Fibroblast of mammary gland (primary cell): ENCODE measurements around the gene CEP85.

Experiments used
- DNase-seq: peaks from one replicate; pipeline ENCODE4 v3.0.0-alpha.2; 2010; ENCODE audit warnings: low read depth
- H3K4me3 ChIP-seq: 2 replicates; pipeline ENCODE4 v1.5.1; 2011; ENCODE audit warnings: low read depth, mild to moderate bottlenecking, low read length, moderate library complexity; ENCODE audit not compliant: control insufficient read depth
- CTCF ChIP-seq: conservative IDR thresholded peaks from 2 replicates; pipeline ENCODE4 v1.5.1; 2011; ENCODE audit warnings: low read depth, low read length, inconsistent platforms; ENCODE audit not compliant: control insufficient read depth, insufficient read depth

Gene CEP85

DNA sequence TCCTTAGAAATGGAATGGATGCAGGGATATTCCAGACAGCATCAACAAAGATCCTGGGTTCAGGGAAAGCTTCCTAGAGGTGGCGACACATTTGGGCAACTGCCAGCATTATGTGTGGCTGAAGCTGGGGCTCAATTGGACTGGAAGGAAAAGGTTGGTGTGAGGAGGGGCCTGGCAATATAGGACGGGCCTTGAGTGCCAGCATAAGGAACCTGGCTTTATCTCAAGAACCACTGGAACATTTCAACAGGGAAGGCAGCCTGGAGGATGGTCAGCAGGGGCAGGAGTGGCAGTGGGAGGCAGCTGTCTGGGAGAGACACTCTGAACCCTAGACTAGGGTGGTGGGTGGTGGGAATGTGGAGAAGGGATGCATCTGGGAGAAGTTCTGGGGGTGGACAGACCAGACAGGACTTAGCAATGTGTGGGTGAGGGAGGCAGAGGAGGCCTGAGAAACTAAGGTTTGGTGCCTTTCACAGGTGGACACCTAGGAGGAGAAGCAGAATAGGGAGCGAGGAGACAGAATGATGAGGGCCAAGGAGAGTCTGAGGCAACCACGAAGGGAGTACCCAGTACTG, 49.4 kb downstream of the CEP85 start:
- H3K4me3 ChIP-seq: no peak overlapping the region
- no peak for DNase-seq
- no peak for TF ChIP-seq CTCF

GRCh38 chr1:26283871-26284596, 50.0 kb downstream of the CEP85 start:
- DNase-seq: no peak
- no peak overlapping the region for H3K4me3 ChIP-seq
- TF ChIP-seq CTCF: no peak

- peak; percentile 72 for TF ChIP-seq CTCF
- H3K4me3 ChIP-seq: no peak overlapping the region
- peak; percentile 96 for DNase-seq
Observed at GRCh38 chr1:26284597-26285347, 50.8 kb downstream of the CEP85 start.

DNA sequence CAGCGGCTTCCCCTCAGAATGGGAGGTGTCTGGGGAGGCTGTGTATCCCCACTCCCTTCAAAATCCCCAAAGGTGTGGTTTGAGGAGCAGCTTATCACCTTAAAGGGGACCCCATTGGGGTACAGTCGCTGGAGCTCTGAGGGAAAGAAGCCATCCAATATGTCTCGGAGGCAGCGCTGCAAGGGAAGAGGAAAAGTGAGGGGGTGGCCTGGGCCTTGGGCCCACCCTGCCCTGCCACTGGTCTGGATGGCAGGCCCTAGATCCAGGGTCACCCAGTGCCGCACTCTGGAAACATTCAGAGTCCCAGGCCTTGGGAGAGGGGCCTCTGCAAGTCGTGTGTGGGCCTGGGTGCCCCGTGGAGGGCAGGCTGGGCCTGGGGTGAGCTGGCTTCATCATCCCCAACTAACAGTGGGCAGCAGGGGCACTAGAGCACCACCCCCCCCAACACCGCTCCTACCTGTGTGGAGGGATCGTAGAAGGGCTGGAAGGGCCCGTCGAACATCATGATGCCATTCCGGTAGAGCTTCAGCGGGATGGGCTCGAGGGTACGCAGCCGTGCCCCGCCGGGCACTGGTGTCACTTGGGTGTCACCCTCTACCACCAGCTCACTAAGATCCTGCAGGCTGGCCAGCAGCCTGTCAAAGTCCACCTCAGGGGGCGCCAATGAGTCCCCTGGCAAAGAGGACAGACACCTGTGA, 51.5 kb downstream of the CEP85 start:
- peak; percentile 36 for TF ChIP-seq CTCF
- no peak overlapping the region for H3K4me3 ChIP-seq
- DNase-seq: no peak

GRCh38 chr1:26286064-26286416, 52.0 kb downstream of the CEP85 start:
- H3K4me3 ChIP-seq: no peak overlapping the region

More at GRCh38 chr1:26286064-26286416, 52.0 kb downstream of the CEP85 start:
- no peak for DNase-seq
- no peak for TF ChIP-seq CTCF
